ENCODE results near the gene ENDOV. TPM values are rescaled to one million over a fixed set of nuclear protein-coding genes. Genes with fewer than 3 reads are reported as not detected.

ENDOV gene
- total RNA-seq, 1 donor from 2014 or later: 36.1 TPM

- Mint-ChIP-seq H3K27me3 (peaks cover 4% of the 10 kb centered on the region), H3K4me3 (ENCODE audit: low read depth) (no peak overlapping the region), H3K4me1 (ENCODE audit: low read depth) (peaks cover 15% of the 10 kb centered on the region), H3K9me3 (ENCODE audit: low read depth) (no peaks in the 10 kb centered on the region), H3K36me3 (ENCODE audit: insufficient read depth) (peaks cover 4% of the 10 kb centered on the region), H3K27ac (no peak overlapping the region)
- DNase-seq (ENCODE audit: low spot score, unreplicated experiment): no peak
- TF ChIP-seq, protein P1, sequence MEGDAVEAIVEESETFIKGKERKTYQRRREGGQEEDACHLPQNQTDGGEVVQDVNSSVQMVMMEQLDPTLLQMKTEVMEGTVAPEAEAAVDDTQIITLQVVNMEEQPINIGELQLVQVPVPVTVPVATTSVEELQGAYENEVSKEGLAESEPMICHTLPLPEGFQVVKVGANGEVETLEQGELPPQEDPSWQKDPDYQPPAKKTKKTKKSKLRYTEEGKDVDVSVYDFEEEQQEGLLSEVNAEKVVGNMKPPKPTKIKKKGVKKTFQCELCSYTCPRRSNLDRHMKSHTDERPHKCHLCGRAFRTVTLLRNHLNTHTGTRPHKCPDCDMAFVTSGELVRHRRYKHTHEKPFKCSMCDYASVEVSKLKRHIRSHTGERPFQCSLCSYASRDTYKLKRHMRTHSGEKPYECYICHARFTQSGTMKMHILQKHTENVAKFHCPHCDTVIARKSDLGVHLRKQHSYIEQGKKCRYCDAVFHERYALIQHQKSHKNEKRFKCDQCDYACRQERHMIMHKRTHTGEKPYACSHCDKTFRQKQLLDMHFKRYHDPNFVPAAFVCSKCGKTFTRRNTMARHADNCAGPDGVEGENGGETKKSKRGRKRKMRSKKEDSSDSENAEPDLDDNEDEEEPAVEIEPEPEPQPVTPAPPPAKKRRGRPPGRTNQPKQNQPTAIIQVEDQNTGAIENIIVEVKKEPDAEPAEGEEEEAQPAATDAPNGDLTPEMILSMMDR (IDR thresholded peaks at IDR 0.05; ENCODE audit: unreplicated experiment): no peak
Observed at GRCh38 chr17:80418589-80418988, 3.6 kb downstream of the ENDOV start.

DNA sequence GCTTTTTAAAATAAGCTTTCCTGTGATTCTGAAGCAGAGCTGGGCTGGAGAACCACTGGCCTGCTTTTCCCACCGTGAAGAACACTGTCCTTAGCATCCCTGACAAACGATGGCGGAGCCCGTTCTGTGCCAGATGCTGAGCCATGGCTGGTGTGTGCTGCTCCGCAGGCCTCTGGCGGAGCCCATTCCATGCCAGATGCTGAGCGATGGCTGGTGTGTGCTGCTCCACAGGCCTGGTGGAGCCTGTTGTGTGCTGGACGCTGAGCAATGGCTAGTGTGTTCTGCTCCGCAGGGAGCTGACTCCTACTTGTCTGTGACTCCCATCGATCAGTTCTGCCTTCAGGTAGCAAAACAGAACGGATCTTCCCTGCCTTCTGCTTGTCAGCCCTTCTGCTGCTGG lies 4.3 kb downstream of the ENDOV start:
- Mint-ChIP-seq H3K4me1 (ENCODE audit: low read depth) (peaks cover 10% of the 10 kb centered on the region), H3K27me3 (no peaks in the 10 kb centered on the region), H3K27ac (no peak overlapping the region), H3K36me3 (ENCODE audit: insufficient read depth) (peaks cover 4% of the 10 kb centered on the region), H3K4me3 (ENCODE audit: low read depth) (no peak overlapping the region), H3K9me3 (ENCODE audit: low read depth) (no peaks in the 10 kb centered on the region)
- no peak for DNase-seq (ENCODE audit: low spot score, unreplicated experiment)
- TF ChIP-seq, protein P1 (IDR thresholded peaks at IDR 0.05; ENCODE audit: unreplicated experiment): no peak

- Mint-ChIP-seq H3K27me3 (no peaks in the 10 kb centered on the region), H3K36me3 (ENCODE audit: insufficient read depth) (peaks cover 4% of the 10 kb centered on the region), H3K9me3 (ENCODE audit: low read depth) (no peaks in the 10 kb centered on the region), H3K4me1 (ENCODE audit: low read depth) (peaks cover 3% of the 10 kb centered on the region), H3K27ac (no peak overlapping the region), H3K4me3 (ENCODE audit: low read depth) (no peak overlapping the region)
- TF ChIP-seq, protein P1 (IDR thresholded peaks at IDR 0.05; ENCODE audit: unreplicated experiment): no peak
- no peak for DNase-seq (ENCODE audit: low spot score, unreplicated experiment)
Observed at GRCh38 chr17:80421381-80422090, 6.6 kb downstream of the ENDOV start.

DNA sequence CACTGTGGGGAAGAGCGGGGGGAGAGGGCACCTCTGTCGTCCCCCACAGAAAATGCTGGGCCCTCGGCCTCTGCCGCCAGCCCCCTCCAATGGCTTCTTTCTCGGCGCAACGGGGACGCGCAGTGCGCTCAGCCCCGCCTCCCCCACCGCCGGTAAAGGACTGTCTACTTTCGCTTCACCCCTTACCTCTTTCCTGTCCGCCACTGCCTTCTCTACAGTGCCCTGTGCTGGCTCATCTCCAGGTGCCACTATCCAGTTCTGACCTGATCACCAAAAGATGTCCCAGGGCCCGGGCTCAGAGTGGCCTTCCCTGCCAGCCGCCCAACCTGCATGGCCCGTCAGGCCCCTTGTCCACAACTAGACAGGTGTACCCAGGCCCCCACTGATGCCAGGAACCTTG lies 7.3 kb downstream of the ENDOV start:
- DNase-seq (ENCODE audit: low spot score, unreplicated experiment): no peak

DNA sequence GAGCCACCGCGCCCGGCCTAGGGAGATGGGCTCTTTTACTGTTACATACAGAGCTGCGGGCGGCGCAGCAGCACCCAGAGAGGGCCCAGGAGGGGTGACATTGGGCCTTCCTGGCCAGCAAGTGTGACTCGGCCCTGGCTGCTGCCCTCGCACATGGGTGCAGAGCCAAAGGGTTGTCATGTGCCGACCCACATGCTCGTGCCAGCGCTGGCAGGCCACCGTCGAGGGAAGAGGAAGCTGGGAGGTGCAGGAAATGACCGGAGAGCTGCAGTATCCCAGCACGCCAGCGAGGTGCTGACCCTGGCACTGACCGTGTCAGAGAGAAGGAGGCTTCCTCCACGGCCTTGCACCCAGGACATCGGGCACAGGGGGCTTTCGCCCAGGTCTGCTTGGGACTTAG lies 8.0 kb downstream of the ENDOV start:
- Mint-ChIP-seq H3K27me3 (no peaks in the 10 kb centered on the region), H3K27ac (peak overlapping the region; percentile 73), H3K4me1 (ENCODE audit: low read depth) (peaks cover 2% of the 10 kb centered on the region), H3K9me3 (ENCODE audit: low read depth) (no peaks in the 10 kb centered on the region), H3K4me3 (ENCODE audit: low read depth) (no peak overlapping the region), H3K36me3 (ENCODE audit: insufficient read depth) (peaks cover 4% of the 10 kb centered on the region)
- no peak for DNase-seq (ENCODE audit: low spot score, unreplicated experiment)
- TF ChIP-seq, protein P1 (IDR thresholded peaks at IDR 0.05; ENCODE audit: unreplicated experiment): no peak

More for the DNA sequence above, 7.3 kb downstream of the ENDOV start:
- Mint-ChIP-seq H3K36me3 (ENCODE audit: insufficient read depth) (peaks cover 4% of the 10 kb centered on the region), H3K9me3 (ENCODE audit: low read depth) (no peaks in the 10 kb centered on the region), H3K4me1 (ENCODE audit: low read depth) (peaks cover 2% of the 10 kb centered on the region), H3K27me3 (no peaks in the 10 kb centered on the region), H3K27ac (no peak overlapping the region), H3K4me3 (ENCODE audit: low read depth) (no peak overlapping the region)
- TF ChIP-seq, protein P1 (IDR thresholded peaks at IDR 0.05; ENCODE audit: unreplicated experiment): no peak
